ENCODE measurements around the gene THAP7. TPM values are rescaled to one million over a fixed set of nuclear protein-coding genes. Genes with fewer than 3 reads are reported as not detected.

THAP7 gene
- total RNA-seq, 1 donor from 2014 or later: 26.4 TPM

- Mint-ChIP-seq H3K27ac (no peak overlapping the region), H3K4me1 (ENCODE audit: unreplicated experiment) (peaks cover 7% of the 10 kb centered on the region), H3K27me3 (peaks cover 8% of the 10 kb centered on the region), H3K36me3 (no peaks in the 10 kb centered on the region), H3K4me3 (no peak overlapping the region), H3K9me3 (no peaks in the 10 kb centered on the region)
- TF ChIP-seq CTCF (conservative IDR thresholded peaks at IDR 0.05): no peak
- no peak for DNase-seq (ENCODE audit: extremely low spot score, unreplicated experiment)
Measured at GRCh38 chr22:21026783-21027692, 25.1 kb upstream of the THAP7 start.

DNA sequence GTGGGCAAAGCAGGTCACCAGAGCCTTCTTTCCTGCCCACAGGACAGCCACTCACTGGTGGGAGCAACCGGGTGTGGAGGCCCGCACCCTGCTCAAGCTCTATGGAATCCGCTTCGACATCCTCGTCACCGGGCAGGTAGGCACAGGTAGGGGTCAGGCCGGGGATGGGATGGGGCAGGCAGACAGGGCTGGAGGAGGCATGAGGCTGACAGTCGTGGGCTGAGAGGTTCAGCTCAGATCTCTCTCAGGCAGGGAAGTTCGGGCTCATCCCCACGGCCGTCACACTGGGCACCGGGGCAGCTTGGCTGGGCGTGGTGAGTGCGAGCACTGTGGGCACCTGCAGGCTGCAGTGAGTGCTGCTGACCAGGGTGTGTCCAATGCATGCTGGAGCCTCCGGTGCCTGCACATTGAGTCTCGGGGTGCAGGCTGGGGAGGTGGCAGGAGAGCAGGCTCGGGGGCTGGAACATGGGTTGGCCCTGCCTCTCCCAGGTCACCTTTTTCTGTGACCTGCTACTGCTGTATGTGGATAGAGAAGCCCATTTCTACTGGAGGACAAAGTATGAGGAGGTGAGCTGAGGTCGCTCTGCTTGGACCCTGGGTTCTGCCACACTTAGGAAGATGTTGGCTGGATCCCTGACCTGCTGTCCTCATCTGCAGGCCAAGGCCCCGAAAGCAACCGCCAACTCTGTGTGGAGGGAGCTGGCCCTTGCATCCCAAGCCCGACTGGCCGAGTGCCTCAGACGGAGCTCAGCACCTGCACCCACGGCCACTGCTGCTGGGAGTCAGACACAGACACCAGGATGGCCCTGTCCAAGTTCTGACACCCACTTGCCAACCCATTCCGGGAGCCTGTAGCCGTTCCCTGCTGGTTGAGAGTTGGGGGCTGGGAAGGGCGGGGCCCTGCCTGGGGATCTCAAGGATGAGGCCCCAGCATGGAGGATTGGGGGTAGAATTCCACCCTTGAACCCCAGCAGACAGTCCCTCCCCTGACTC is 24.1 kb upstream of the THAP7 start:
- Mint-ChIP-seq H3K36me3 (no peaks in the 10 kb centered on the region), H3K27me3 (peaks cover 7% of the 10 kb centered on the region), H3K9me3 (no peaks in the 10 kb centered on the region), H3K27ac (no peak overlapping the region), H3K4me1 (ENCODE audit: unreplicated experiment) (peaks cover 7% of the 10 kb centered on the region), H3K4me3 (no peak overlapping the region)
- DNase-seq (ENCODE audit: extremely low spot score, unreplicated experiment): no peak
- TF ChIP-seq CTCF (conservative IDR thresholded peaks at IDR 0.05): no peak

GRCh38 chr22:21025266-21025665 is 23.3 kb upstream of the THAP7 start:
- H3K27ac Mint-ChIP-seq: no peak overlapping the region
- H3K4me1 Mint-ChIP-seq (ENCODE audit: unreplicated experiment): peaks cover 7% of the 10 kb centered on the region
- H3K27me3 Mint-ChIP-seq: no peaks in the 10 kb centered on the region
- H3K9me3 Mint-ChIP-seq: no peaks in the 10 kb centered on the region
- TF ChIP-seq CTCF (conservative IDR thresholded peaks at IDR 0.05): no peak
- no peaks in the 10 kb centered on the region for H3K36me3 Mint-ChIP-seq
- DNase-seq (ENCODE audit: extremely low spot score, unreplicated experiment): no peak
- no peak overlapping the region for H3K4me3 Mint-ChIP-seq

DNA sequence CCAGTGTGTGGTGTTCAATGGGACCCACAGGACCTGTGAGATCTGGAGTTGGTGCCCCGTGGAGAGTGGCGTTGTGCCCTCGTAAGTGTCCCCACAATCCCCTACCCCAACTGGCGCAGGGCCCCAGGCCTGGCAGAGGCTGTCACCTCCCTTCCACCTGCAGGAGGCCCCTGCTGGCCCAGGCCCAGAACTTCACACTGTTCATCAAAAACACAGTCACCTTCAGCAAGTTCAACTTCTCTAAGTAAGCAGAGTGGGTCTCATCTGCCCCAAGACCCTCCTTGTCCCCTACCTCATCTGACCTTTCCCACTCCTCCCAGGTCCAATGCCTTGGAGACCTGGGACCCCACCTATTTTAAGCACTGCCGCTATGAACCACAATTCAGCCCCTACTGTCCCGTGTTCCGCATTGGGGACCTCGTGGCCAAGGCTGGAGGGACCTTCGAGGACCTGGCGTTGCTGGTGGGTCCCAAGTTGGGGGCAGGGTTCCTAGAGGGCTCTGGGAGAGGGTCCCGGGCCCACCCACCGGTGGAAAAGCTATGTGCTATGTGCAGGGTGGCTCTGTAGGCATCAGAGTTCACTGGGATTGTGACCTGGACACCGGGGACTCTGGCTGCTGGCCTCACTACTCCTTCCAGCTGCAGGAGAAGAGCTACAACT is 21.2 kb upstream of the THAP7 start:
- DNase-seq (ENCODE audit: extremely low spot score, unreplicated experiment): no peak
- peak; percentile 28 for TF ChIP-seq CTCF (conservative IDR thresholded peaks at IDR 0.05)
- Mint-ChIP-seq H3K27ac (no peak overlapping the region), H3K4me3 (no peak overlapping the region), H3K27me3 (no peaks in the 10 kb centered on the region), H3K36me3 (no peaks in the 10 kb centered on the region), H3K9me3 (no peaks in the 10 kb centered on the region), H3K4me1 (ENCODE audit: unreplicated experiment) (no peaks in the 10 kb centered on the region)

- DNase-seq (ENCODE audit: extremely low spot score, unreplicated experiment): no peak
- Mint-ChIP-seq H3K4me3 (no peak overlapping the region), H3K9me3 (no peaks in the 10 kb centered on the region), H3K36me3 (no peaks in the 10 kb centered on the region), H3K27ac (no peak overlapping the region), H3K27me3 (no peaks in the 10 kb centered on the region), H3K4me1 (ENCODE audit: unreplicated experiment) (no peaks in the 10 kb centered on the region)
- no peak for TF ChIP-seq CTCF (conservative IDR thresholded peaks at IDR 0.05)
Measured at GRCh38 chr22:21022507-21022906, 20.6 kb upstream of the THAP7 start.

Measured in type B pancreatic cell (in vitro differentiated cells).